Hepatocyte (in vitro differentiated cells): ENCODE results near the gene S100A4.

Experiments used
- EZH2 ChIP-seq: fragments of 200-600 bp; sonication (generic); IDR thresholded peaks from 2 replicates; pipeline ENCODE4 v1.6.1; 2016; ENCODE audit warnings: antibody characterized with exemption, mild to moderate bottlenecking, borderline replicate concordance
- EZH2phosphoT487 ChIP-seq: fragments of 200-600 bp; sonication (generic); IDR thresholded peaks from one replicate; pipeline ENCODE4 v1.6.1; 2018; ENCODE audit warnings: antibody characterized with exemption, mild to moderate bottlenecking, low read depth, moderate library complexity; ENCODE audit not compliant: unreplicated experiment, severe bottlenecking
- TF ChIP-seq, protein P1 (sequence below): fragments of 200-600 bp; sonication (generic); IDR thresholded peaks from 2 replicates; pipeline ENCODE4 v1.5.1; 2016; ENCODE audit warnings: antibody characterized with exemption, mild to moderate bottlenecking; ENCODE audit not compliant: poor library complexity

DNA sequence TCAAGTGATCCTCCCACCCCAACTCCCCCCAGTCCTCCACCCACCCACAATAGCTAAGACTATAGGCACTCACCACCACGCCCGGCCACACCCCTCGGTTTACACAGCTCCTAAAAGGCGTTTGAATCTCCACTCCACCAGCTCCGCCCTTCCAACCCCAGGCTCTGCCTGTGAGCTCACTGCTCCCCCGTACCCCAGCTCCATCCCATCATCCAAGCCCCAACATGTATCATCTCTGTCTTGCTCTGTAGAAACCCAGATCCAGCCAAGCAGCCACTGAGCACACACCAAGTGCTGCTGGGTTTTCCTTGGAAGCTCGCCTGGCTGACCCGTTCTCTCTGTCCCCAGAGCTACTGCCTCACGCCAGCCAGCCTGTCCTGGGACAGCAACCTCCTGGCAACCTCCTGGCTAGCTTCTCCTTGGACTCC lies 32.0 kb upstream of the S100A4 start:
- TF ChIP-seq, protein P1, sequence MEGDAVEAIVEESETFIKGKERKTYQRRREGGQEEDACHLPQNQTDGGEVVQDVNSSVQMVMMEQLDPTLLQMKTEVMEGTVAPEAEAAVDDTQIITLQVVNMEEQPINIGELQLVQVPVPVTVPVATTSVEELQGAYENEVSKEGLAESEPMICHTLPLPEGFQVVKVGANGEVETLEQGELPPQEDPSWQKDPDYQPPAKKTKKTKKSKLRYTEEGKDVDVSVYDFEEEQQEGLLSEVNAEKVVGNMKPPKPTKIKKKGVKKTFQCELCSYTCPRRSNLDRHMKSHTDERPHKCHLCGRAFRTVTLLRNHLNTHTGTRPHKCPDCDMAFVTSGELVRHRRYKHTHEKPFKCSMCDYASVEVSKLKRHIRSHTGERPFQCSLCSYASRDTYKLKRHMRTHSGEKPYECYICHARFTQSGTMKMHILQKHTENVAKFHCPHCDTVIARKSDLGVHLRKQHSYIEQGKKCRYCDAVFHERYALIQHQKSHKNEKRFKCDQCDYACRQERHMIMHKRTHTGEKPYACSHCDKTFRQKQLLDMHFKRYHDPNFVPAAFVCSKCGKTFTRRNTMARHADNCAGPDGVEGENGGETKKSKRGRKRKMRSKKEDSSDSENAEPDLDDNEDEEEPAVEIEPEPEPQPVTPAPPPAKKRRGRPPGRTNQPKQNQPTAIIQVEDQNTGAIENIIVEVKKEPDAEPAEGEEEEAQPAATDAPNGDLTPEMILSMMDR, result no peak
- no peak for TF ChIP-seq EZH2
- TF ChIP-seq EZH2phosphoT487, result no peak
